CD4-positive, alpha-beta T cell treated with Interleukin-10 for 1 hour (primary cell): ENCODE results near the gene VPREB3.
"Not testable (repeated sequence)": the region's sequence is repeated elsewhere in the genome, so short reads cannot be mapped to it uniquely, and the experiment has no call there.

Experiments
- DNase-seq: peaks from one replicate; pipeline ENCODE4 v3.0.0-alpha.2; 2020

Gene VPREB3

GRCh38 chr22:23763579-23763945 is 9.3 kb upstream of the VPREB3 start:
- peak; percentile 52 for DNase-seq

- DNase-seq, result peak; percentile 22
Observed at GRCh38 chr22:23762842-23763578, 8.8 kb upstream of the VPREB3 start, which contains the start of gene C22orf15. Gene C22orf15, plus strand, starts transcription at chr22:23762990. Its CDS starts 317 bp downstream, at chr22:23763307.

GRCh38 chr22:23760056-23760455 is 5.8 kb upstream of the VPREB3 start:
- no peak for DNase-seq

GRCh38 chr22:23759566-23759965 is 5.3 kb upstream of the VPREB3 start:
- DNase-seq, result no peak

GRCh38 chr22:23756891-23757290 is 2.7 kb upstream of the VPREB3 start:
- DNase-seq, result no peak

DNA sequence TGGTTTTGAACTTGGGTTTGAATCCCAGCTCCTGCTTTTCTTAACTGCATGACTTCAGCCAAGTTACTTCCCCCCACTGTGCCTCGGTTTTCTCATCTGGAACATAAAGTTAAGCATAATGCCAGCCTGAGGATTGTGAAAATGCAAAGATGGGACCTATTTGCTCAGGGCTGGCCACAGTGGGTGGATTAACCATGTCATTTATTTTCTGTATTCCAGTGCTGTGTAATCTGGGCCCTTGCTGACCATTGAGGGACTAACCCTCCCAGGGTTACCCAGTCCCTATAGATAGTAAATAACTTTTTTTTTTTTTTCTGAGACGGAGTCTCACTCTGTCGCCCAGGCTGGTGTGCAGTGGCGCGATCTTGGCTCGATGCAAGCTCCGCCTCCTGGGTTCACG is 1.5 kb upstream of the VPREB3 start:
- no peak for DNase-seq

- DNase-seq, result no peak
Observed at GRCh38 chr22:23754980-23755636, 883 bp upstream of the VPREB3 start.

DNA sequence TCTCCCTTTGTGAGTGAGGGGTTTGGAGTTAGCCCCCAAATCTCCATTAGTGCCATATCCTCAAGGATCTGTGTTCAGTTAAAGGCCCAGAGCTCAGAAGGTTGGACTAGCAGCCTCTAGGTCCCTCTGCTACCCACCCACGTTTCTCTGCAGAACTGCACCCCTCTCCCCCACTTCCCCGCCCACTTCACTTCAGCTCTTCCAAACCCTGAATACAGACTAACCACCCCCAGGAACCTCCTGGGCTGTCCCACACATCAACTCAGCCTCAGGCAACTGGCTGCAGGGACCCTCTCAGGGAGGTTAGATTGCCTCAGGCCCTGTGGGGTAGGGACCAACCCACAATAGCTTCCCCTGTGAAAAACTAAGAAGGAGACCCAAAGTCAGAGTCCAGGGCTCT is 840 bp downstream of the VPREB3 start:
- DNase-seq, result no peak

GRCh38 chr22:23752750-23753149 is 1.5 kb downstream of the VPREB3 start:
- no peak for DNase-seq

- DNase-seq, result no peak
Observed at GRCh38 chr22:23752090-23752691, 2.0 kb downstream of the VPREB3 start.

- DNase-seq, result no peak
Observed at GRCh38 chr22:23751441-23751996, 2.7 kb downstream of the VPREB3 start.

- DNase-seq, result peak; percentile 89
Observed at GRCh38 chr22:23750714-23751440, 3.3 kb downstream of the VPREB3 start, which contains the start of gene ZNF70. Gene ZNF70, minus strand, starts transcription at chr22:23751112. Its CDS starts 5,972 bp downstream, at chr22:23745140.

GRCh38 chr22:23750367-23750713 is 3.9 kb downstream of the VPREB3 start:
- DNase-seq, result no peak

GRCh38 chr22:23749841-23750301 is 4.4 kb downstream of the VPREB3 start:
- no peak for DNase-seq

DNA sequence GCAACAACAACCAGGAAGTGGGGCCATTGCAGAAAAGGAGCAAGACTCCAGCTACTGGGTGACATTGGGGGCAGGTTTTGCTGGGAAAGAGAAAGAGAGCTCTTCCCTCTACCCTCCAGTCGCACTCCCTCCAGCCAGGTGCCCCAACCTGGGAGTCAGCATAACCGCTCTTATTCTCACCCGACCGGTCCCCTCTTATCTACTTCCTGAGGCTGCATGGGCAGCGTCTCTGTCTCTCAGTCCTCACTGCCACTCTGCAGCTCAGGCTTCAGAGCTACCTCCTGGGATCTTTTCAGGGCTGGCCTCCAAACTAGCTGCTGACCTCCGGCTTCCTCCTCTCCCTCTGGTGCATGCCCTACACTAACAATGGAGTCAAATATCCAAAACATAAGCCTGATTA is 8.4 kb downstream of the VPREB3 start:
- DNase-seq, result no peak

DNA sequence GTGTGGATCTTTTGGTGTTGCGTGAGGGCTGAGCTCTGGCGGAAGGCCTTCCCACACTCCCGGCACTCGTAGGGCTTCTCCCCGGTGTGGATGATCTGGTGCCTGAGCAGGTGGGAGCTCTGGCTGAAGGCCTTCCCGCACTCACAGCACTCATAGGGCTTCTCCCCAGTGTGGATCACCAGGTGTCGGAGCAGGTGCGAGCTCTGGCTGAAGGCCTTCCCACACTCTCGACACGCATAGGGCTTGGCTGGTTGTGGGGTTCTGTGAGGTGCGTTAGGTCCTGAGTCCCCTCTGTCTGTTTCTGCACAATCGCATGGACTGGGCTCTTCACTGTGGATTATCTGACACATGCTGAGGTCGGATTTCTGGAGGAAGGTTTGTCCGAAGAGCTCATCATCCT is 9.7 kb downstream of the VPREB3 start:
- no peak for DNase-seq

GRCh38 chr22:23744001-23744400 is 10.2 kb downstream of the VPREB3 start:
- no peak for DNase-seq

DNA sequence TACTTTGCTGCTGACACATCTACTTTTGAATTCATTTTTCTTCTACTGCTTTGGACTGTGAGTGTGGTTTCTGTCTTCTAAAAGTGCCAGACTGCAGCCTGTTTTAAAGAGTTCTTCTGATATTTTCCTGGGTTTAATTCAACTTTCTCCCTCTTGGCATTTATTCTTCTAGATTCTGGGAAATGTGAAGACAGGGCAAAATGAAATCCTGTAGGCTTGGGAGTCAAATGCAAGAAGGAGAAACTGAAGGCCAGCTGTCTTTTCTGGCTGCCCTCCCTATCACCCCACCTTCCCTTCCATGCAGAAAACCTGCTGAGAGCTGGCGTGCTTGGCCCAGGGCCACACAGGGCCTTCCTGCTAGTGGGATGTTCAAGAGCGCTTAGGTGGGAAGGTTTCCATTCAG is 10.9 kb downstream of the VPREB3 start:
- DNase-seq, result no peak

GRCh38 chr22:23742505-23743264 is 11.5 kb downstream of the VPREB3 start:
- DNase-seq, result no peak

- DNase-seq, result no peak
Observed at GRCh38 chr22:23737696-23738095, 16.5 kb downstream of the VPREB3 start.

DNA sequence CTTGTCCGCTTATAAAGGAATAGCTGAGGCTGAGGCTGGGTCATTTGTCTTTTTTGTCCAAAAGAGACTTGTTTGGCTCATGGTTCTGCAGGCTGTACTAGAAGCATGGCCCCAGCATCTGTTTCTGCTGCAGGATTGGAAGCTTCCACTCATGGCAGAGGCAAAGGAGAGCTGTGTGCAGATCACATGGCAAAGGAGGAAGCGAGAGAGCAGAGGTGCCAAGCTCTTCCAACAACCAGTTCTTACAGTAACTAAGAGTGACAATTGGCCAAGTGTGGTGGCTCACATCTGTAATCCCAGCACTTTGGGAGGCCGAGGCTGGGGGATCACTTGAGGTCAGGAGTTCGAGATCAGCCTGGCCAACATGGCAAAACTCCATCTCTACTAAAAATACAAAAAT is 26.1 kb downstream of the VPREB3 start:
- DNase-seq, result not testable (repeated sequence)

DNA sequence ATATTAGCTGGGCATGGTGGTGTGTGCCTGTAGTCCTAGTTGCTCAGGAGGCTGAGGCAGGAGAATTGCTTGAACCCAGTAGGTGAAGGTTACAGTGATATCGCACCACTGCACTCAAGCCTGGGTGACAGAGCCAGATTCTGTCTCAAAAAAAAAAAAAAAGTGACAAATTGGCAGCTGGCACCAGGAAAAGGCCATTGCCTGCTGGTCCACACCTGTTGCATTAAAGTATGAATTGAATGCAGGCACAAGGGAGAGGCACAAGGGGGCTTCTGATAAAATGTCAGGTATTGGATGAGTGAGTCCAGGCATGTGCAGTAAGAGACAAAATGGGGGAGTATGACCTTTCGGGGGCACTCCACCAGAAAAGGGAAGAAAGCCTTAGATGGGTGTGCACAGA is 31.5 kb downstream of the VPREB3 start:
- DNase-seq, result no peak
